HEK293 (cell line): ENCODE data around the gene GAREM1.

Experiments used
- ZBTB21 ChIP-seq: fragments of 450-650 bp; formaldehyde crosslinking; IDR thresholded peaks from 2 replicates; pipeline ENCODE4 v1.5.1; 2017; ENCODE audit warnings: missing biosample characterization, missing genetic modification characterization
- ZBTB8A ChIP-seq: fragments of 450-650 bp; formaldehyde crosslinking; IDR thresholded peaks from 2 replicates; pipeline ENCODE4 v1.5.1; 2016; ENCODE audit warnings: missing biosample characterization, missing genetic modification characterization
- ZNF121 ChIP-seq: fragments of 450-650 bp; formaldehyde crosslinking; IDR thresholded peaks from 2 replicates; pipeline ENCODE4 v1.5.1; 2016; ENCODE audit warnings: missing biosample characterization, missing genetic modification characterization
- ZNF239 ChIP-seq: fragments of 450-650 bp; formaldehyde crosslinking; IDR thresholded peaks from 2 replicates; pipeline ENCODE4 v1.5.1; 2016; ENCODE audit warnings: missing biosample characterization, missing genetic modification characterization
- ZNF530 ChIP-seq: fragments of 450-650 bp; formaldehyde crosslinking; IDR thresholded peaks from 2 replicates; pipeline ENCODE4 v1.5.1; 2016; ENCODE audit warnings: low read depth, missing biosample characterization, missing genetic modification characterization
- ZNF776 ChIP-seq: fragments of 450-650 bp; formaldehyde crosslinking; IDR thresholded peaks from 2 replicates; pipeline ENCODE4 v1.5.0; 2017; ENCODE audit warnings: missing biosample characterization, missing genetic modification characterization, borderline replicate concordance
- TF ChIP-seq, protein P1 (sequence below): fragments of 450-650 bp; formaldehyde crosslinking; IDR thresholded peaks from 2 replicates; pipeline ENCODE4 v1.5.1; 2016; ENCODE audit warnings: missing biosample characterization, missing genetic modification characterization

DNA sequence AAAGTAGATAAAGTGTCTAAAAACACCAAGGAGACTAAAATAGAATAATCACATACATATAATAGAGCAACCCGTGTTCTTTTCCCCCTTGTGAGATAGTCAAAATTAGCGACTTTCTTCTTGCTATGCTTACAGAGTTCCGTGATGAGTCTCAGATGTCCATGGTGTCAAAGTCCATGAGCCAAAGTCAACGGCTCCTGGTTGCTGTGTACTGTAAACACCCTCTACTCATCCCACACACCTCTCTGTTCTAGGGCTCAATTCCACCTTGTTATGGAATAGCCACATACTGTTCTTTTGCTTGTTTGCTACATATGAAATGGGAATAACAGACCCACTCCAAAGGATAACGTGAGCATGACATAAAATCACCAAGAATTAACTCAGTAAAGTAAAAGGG is 52.5 kb downstream of the GAREM1 start:
- TF ChIP-seq ZBTB21 (tag by site-specific recombination) (no peak), ZNF239 (tag by site-specific recombination) (no peak), ZNF530 (tag by site-specific recombination) (no peak), ZNF776 (tag by site-specific recombination) (no peak), ZBTB8A (tag by site-specific recombination) (no peak), ZNF121 (no peak)
- TF ChIP-seq, protein P1, sequence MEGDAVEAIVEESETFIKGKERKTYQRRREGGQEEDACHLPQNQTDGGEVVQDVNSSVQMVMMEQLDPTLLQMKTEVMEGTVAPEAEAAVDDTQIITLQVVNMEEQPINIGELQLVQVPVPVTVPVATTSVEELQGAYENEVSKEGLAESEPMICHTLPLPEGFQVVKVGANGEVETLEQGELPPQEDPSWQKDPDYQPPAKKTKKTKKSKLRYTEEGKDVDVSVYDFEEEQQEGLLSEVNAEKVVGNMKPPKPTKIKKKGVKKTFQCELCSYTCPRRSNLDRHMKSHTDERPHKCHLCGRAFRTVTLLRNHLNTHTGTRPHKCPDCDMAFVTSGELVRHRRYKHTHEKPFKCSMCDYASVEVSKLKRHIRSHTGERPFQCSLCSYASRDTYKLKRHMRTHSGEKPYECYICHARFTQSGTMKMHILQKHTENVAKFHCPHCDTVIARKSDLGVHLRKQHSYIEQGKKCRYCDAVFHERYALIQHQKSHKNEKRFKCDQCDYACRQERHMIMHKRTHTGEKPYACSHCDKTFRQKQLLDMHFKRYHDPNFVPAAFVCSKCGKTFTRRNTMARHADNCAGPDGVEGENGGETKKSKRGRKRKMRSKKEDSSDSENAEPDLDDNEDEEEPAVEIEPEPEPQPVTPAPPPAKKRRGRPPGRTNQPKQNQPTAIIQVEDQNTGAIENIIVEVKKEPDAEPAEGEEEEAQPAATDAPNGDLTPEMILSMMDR (tag by site-specific recombination): no peak
